Skeletal muscle tissue (tissue), 5 donors: Measurements from ENCODE around the gene USH2A. TPM values are rescaled to one million over a fixed set of nuclear protein-coding genes. Genes with fewer than 3 reads are reported as not detected.

Source experiments
- H3K27ac ChIP-seq: one replicate; pipeline ENCODE4 v1.7.0; 2013; ENCODE audit warnings: mild to moderate bottlenecking, low read depth, low read length, inconsistent platforms
- H3K27me3 ChIP-seq, 3 donors: one replicate each; pipeline ENCODE4 v1.7.0; 2013; ENCODE audit warnings: low read length in 3 of 3; ENCODE audit not compliant: control insufficient read depth in 3 of 3, insufficient read depth in 3 of 3
- H3K36me3 ChIP-seq, 3 donors: one replicate each; pipeline ENCODE4 v1.7.0; 2013; ENCODE audit warnings: low read length in 3 of 3; ENCODE audit not compliant: control insufficient read depth in 3 of 3, insufficient read depth in 3 of 3
- H3K4me1 ChIP-seq, 3 donors: one replicate each; pipeline ENCODE4 v1.7.0; 2013; ENCODE audit warnings: low read length in 3 of 3, mild to moderate bottlenecking in 3 of 3; ENCODE audit not compliant: control insufficient read depth in 3 of 3, insufficient read depth in 3 of 3
- H3K4me3 ChIP-seq, 3 donors: one replicate each; pipeline ENCODE4 v1.7.0; 2013; ENCODE audit warnings: low read length in 3 of 3
- H3K9ac ChIP-seq, 3 donors: one replicate each; pipeline ENCODE4 v1.7.0; 2013; ENCODE audit warnings: low read length in 3 of 3, mild to moderate bottlenecking in 3 of 3, moderate library complexity in 2 of 3, low read depth in 1 of 3
- H3K9me3 ChIP-seq, 3 donors: one replicate each; pipeline ENCODE4 v1.7.0; 2013; ENCODE audit warnings: low read length in 3 of 3; ENCODE audit not compliant: control insufficient read depth in 3 of 3
- small RNA-seq: library from RNA; depleted of rRNA; stranded (forward); fragments of <200 nt; gene quantifications from one replicate; pipeline ENCODE3, GENCODE V24; 2014
- total RNA-seq: library from RNA; depleted of rRNA; stranded (reverse); fragments of >200 nt; gene quantifications from one replicate; pipeline ENCODE4 v1.2.3, GENCODE V29; 2014
- donor health status: Osteomylitis.

USH2A gene
- total RNA-seq, 1 donor from 2014 or later: 0.52 TPM

- H3K27ac ChIP-seq: no peak overlapping the region
- no peaks in the 10 kb centered on the region for H3K4me1 ChIP-seq
- H3K9ac ChIP-seq: no peak overlapping the region
- H3K9me3 ChIP-seq: no peaks in the 10 kb centered on the region
- no peak overlapping the region for H3K4me3 ChIP-seq
- no peaks in the 10 kb centered on the region for H3K27me3 ChIP-seq
- H3K36me3 ChIP-seq: peaks cover 0 to 13% (median 7%) of the 10 kb centered on the region in 3 donors
Measured at GRCh38 chr1:215584389-215584788, 838.9 kb downstream of the USH2A start.

DNA sequence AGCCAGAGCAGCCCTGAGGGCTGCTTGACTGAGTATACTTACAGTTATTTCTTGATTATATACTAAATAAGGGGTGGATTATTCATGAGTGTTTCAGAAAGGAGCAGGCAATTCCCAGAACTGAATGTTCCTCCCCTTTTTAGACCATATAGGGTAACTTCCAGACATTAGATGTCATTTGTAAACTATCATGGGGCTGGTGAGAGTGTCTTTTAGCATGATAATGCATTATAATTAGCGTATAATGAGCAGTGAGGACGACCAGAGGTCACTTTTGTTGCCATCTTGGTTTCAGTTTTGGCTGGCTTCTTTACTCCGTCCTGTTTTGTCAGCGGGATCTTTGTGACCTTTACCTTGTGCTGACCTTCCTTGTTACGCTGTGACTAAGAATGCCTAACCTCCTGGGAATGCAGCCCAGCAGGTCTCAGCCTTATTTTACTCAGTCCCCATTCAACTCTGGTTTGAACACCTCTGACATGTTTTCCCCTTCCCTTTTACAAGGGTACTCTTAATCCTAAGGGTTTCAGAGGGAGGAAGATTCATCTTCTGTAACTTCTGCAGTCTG lies 840.0 kb downstream of the USH2A start:
- H3K9me3 ChIP-seq: no peaks in the 10 kb centered on the region
- no peak overlapping the region for H3K9ac ChIP-seq
- peaks cover 0 to 11% (median 7%) of the 10 kb centered on the region in 3 donors for H3K36me3 ChIP-seq
- H3K27ac ChIP-seq: no peak overlapping the region
- no peaks in the 10 kb centered on the region for H3K27me3 ChIP-seq
- no peak overlapping the region for H3K4me3 ChIP-seq
- no peaks in the 10 kb centered on the region for H3K4me1 ChIP-seq

- Histone ChIP-seq H3K4me3 (no peak overlapping the region), H3K27me3 (no peaks in the 10 kb centered on the region), H3K9ac (no peak overlapping the region), H3K9me3 (no peaks in the 10 kb centered on the region), H3K4me1 (no peaks in the 10 kb centered on the region), H3K36me3 (peaks cover 0 to 15% (median 10%) of the 10 kb centered on the region in 3 donors), H3K27ac (no peak overlapping the region)
Measured at GRCh38 chr1:215581896-215582295, 841.4 kb downstream of the USH2A start.

Small RNA genes lying within 50 kb of the gene (small RNA-seq; reads per million reads assigned to genes)
- gene MRPS18BP1 (not detected), gene RF00108 (0.74 reads per million, percentile 72 among the genes with 10 or more reads in this experiment)
